WTC11 (cell line): ENCODE measurements around the gene DHX38. TPM values are rescaled to one million over a fixed set of nuclear protein-coding genes. Genes with fewer than 3 reads are reported as not detected.

Experiments used
- ATAC-seq: fragments of 200-7000 bp; cut with Tn5 transposase; 2 replicates; pipeline ENCODE4 v1.10.0; 2021; ENCODE audit warnings: mild to moderate bottlenecking, moderate library complexity
- CTCF ChIA-PET: fragments of 300-600 bp; sonication (Branson Sonifier 250); formaldehyde crosslinking; loops from one replicate; lab custom pipeline; 2021; ENCODE audit warnings: antibody characterized with exemption; lab: Charles Lee
- POLR2A ChIA-PET: fragments of 350-600 bp; sonication (Branson Sonifier 250); formaldehyde crosslinking; loops from one replicate; lab custom pipeline; 2021; ENCODE audit warnings: antibody characterized with exemption; lab: Charles Lee
- DNase-seq: peaks from one replicate; pipeline ENCODE4 v3.0.0; 2021; ENCODE audit warnings: low spot score
- H3K27ac Mint-ChIP-seq: 2 replicates; pipeline ENCODE4 v1.8.0; 2021; ENCODE audit warnings: mixed read lengths
- H3K27me3 Mint-ChIP-seq: 2 replicates; pipeline ENCODE4 v1.8.0; 2021; ENCODE audit warnings: low read depth, mild to moderate bottlenecking, moderate library complexity, mixed read lengths
- H3K36me3 Mint-ChIP-seq: 2 replicates; pipeline ENCODE4 v1.8.0; 2021; ENCODE audit warnings: mixed read lengths
- H3K4me1 Mint-ChIP-seq: 2 replicates; pipeline ENCODE4 v1.8.0; 2022; ENCODE audit warnings: mixed read lengths
- H3K4me3 Mint-ChIP-seq: 2 replicates; pipeline ENCODE4 v1.8.0; 2021; ENCODE audit warnings: mild to moderate bottlenecking, moderate library complexity, mixed read lengths
- H3K9me3 Mint-ChIP-seq: 2 replicates; pipeline ENCODE4 v1.8.0; 2021; ENCODE audit warnings: mixed read lengths
- CBFB ChIP-seq: sonication (generic); formaldehyde crosslinking; IDR thresholded peaks from 2 replicates; pipeline ENCODE4 v1.8.1; 2022; ENCODE audit warnings: mild to moderate bottlenecking, low read depth, missing genetic modification reagents
- ELF4 ChIP-seq: sonication (generic); formaldehyde crosslinking; IDR thresholded peaks from 2 replicates; pipeline ENCODE4 v1.8.1; 2022; ENCODE audit warnings: low read depth, mild to moderate bottlenecking, moderate library complexity, missing genetic modification reagents
- EMX1 ChIP-seq: fragments of 250-450 bp; sonication (Bioruptor Pico); IDR thresholded peaks from 2 replicates; pipeline ENCODE4 v1.8.0; 2021; ENCODE audit warnings: mild to moderate bottlenecking
- FOXJ3 ChIP-seq: sonication (generic); formaldehyde crosslinking; IDR thresholded peaks from 2 replicates; pipeline ENCODE4 v1.9.0; 2021; ENCODE audit warnings: missing genetic modification reagents, mild to moderate bottlenecking, borderline replicate concordance
- GABPB1 ChIP-seq: sonication (generic); formaldehyde crosslinking; IDR thresholded peaks from 2 replicates; pipeline ENCODE4 v1.8.1; 2023; ENCODE audit warnings: mild to moderate bottlenecking, missing genetic modification reagents
- MXD4 ChIP-seq: fragments of 250-450 bp; sonication (Bioruptor Pico); IDR thresholded peaks from 2 replicates; pipeline ENCODE4 v1.8.0; 2021; ENCODE audit warnings: mild to moderate bottlenecking, moderate library complexity, borderline replicate concordance
- NFATC4 ChIP-seq: fragments of 250-450 bp; sonication (Bioruptor Pico); IDR thresholded peaks from 2 replicates; pipeline ENCODE4 v1.9.0; 2021; ENCODE audit warnings: mild to moderate bottlenecking
- NFYB ChIP-seq: sonication (generic); formaldehyde crosslinking; conservative IDR thresholded peaks from 2 replicates; pipeline ENCODE4 v1.8.0; 2022; ENCODE audit warnings: low read depth, missing genetic modification reagents
- NR2C2 ChIP-seq: sonication (generic); formaldehyde crosslinking; IDR thresholded peaks from 2 replicates; pipeline ENCODE4 v1.8.0; 2022; ENCODE audit warnings: mild to moderate bottlenecking, missing genetic modification reagents
- SOX15 ChIP-seq: fragments of 250-450 bp; sonication (Bioruptor Pico); IDR thresholded peaks from 2 replicates; pipeline ENCODE4 v1.9.0; 2021; ENCODE audit warnings: mild to moderate bottlenecking
- TCF7 ChIP-seq: sonication (generic); formaldehyde crosslinking; IDR thresholded peaks from 2 replicates; pipeline ENCODE4 v1.8.0; 2022; ENCODE audit warnings: mild to moderate bottlenecking, low read depth, missing genetic modification reagents, moderate library complexity
- ZBTB21 ChIP-seq: sonication (generic); formaldehyde crosslinking; IDR thresholded peaks from 2 replicates; pipeline ENCODE4 v1.8.1; 2023; ENCODE audit warnings: mild to moderate bottlenecking, missing genetic modification reagents, borderline replicate concordance
- ZNF138 ChIP-seq: sonication (generic); formaldehyde crosslinking; conservative IDR thresholded peaks from 2 replicates; pipeline ENCODE4 v1.8.1; 2022; ENCODE audit warnings: mild to moderate bottlenecking, moderate library complexity, missing genetic modification reagents
- ZNF396 ChIP-seq: fragments of 250-450 bp; sonication (Bioruptor Pico); IDR thresholded peaks from 2 replicates; pipeline ENCODE4 v1.8.0; 2021; ENCODE audit warnings: mild to moderate bottlenecking, moderate library complexity, borderline replicate concordance
- total RNA-seq: library from RNA; stranded (reverse); gene quantifications from 3 replicates; pipeline ENCODE4 v1.2.3, GENCODE V29; 2021
- TF ChIP-seq, protein P1 (sequence below): sonication (generic); formaldehyde crosslinking; IDR thresholded peaks from 2 replicates; pipeline ENCODE4 v1.8.1; 2022; ENCODE audit warnings: mild to moderate bottlenecking, missing genetic modification reagents, moderate library complexity, borderline replicate concordance
- TF ChIP-seq, protein P2 (sequence below): sonication (generic); formaldehyde crosslinking; IDR thresholded peaks from 2 replicates; pipeline ENCODE4 v1.8.1; 2022; ENCODE audit warnings: low read depth, missing genetic modification reagents, borderline replicate concordance
- TF ChIP-seq, protein P3 (sequence below): sonication (generic); formaldehyde crosslinking; IDR thresholded peaks from 2 replicates; pipeline ENCODE4 v1.8.0; 2022; ENCODE audit warnings: mild to moderate bottlenecking, missing genetic modification reagents
- TF ChIP-seq, protein P4 (sequence below): fragments of 250-450 bp; sonication (Bioruptor Pico); IDR thresholded peaks from 2 replicates; pipeline ENCODE4 v1.8.0; 2021; ENCODE audit warnings: mild to moderate bottlenecking
- TF ChIP-seq, protein P5 (sequence below): sonication (generic); formaldehyde crosslinking; IDR thresholded peaks from 2 replicates; pipeline ENCODE4 v1.8.1; 2022; ENCODE audit warnings: low read depth, mild to moderate bottlenecking, moderate library complexity, missing genetic modification reagents, borderline replicate concordance

Gene DHX38
- total RNA-seq, 1 experiment from 2014 or later, result 91.7 TPM

DNA sequence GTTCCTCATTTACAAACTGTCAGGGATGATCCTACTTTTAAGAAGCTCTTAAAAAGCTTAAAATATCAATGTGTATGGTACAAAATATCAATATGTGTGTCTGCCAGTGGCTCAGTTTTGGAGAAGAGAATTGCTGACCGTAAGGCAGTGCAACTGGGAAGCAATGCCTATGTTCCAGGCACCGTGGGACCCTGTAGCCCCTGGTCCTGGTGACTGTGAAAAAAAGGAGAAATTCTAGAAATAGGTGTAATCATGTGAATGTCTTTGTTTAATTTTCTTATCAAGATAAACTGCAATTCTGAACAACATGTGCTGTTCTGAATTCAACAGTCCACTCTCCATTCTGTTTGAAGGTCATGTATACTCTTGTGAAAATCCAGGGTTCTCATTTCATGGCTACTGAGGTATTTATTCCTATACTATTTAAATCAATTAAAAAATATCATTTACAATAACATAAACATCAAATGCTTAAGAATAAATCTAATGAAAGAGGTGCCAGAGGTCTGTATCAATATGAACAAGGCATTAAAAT lies 48.8 kb upstream of the DHX38 start:
- Mint-ChIP-seq H3K9me3 (peaks cover 13% of the 10 kb centered on the region), H3K4me1 (no peaks in the 10 kb centered on the region), H3K27ac (no peak overlapping the region), H3K27me3 (peaks cover 7% of the 10 kb centered on the region), H3K36me3 (no peaks in the 10 kb centered on the region), H3K4me3 (no peak overlapping the region)
- ChIA-PET POLR2A (no interaction called here), CTCF (no interaction called here)
- TF ChIP-seq, protein P1, sequence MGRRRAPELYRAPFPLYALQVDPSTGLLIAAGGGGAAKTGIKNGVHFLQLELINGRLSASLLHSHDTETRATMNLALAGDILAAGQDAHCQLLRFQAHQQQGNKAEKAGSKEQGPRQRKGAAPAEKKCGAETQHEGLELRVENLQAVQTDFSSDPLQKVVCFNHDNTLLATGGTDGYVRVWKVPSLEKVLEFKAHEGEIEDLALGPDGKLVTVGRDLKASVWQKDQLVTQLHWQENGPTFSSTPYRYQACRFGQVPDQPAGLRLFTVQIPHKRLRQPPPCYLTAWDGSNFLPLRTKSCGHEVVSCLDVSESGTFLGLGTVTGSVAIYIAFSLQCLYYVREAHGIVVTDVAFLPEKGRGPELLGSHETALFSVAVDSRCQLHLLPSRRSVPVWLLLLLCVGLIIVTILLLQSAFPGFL (CRISPR knock-in tag), result no peak
- TF ChIP-seq, protein P2, sequence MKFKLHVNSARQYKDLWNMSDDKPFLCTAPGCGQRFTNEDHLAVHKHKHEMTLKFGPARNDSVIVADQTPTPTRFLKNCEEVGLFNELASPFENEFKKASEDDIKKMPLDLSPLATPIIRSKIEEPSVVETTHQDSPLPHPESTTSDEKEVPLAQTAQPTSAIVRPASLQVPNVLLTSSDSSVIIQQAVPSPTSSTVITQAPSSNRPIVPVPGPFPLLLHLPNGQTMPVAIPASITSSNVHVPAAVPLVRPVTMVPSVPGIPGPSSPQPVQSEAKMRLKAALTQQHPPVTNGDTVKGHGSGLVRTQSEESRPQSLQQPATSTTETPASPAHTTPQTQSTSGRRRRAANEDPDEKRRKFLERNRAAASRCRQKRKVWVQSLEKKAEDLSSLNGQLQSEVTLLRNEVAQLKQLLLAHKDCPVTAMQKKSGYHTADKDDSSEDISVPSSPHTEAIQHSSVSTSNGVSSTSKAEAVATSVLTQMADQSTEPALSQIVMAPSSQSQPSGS (CRISPR knock-in tag), result no peak
- TF ChIP-seq, protein P3, sequence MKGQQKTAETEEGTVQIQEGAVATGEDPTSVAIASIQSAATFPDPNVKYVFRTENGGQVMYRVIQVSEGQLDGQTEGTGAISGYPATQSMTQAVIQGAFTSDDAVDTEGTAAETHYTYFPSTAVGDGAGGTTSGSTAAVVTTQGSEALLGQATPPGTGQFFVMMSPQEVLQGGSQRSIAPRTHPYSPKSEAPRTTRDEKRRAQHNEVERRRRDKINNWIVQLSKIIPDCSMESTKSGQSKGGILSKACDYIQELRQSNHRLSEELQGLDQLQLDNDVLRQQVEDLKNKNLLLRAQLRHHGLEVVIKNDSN (CRISPR knock-in tag), result no peak
- TF ChIP-seq, protein P4, sequence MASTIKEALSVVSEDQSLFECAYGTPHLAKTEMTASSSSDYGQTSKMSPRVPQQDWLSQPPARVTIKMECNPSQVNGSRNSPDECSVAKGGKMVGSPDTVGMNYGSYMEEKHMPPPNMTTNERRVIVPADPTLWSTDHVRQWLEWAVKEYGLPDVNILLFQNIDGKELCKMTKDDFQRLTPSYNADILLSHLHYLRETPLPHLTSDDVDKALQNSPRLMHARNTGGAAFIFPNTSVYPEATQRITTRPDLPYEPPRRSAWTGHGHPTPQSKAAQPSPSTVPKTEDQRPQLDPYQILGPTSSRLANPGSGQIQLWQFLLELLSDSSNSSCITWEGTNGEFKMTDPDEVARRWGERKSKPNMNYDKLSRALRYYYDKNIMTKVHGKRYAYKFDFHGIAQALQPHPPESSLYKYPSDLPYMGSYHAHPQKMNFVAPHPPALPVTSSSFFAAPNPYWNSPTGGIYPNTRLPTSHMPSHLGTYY (CRISPR knock-in tag), result no peak
- TF ChIP-seq MXD4 (CRISPR knock-in tag), result no peak
- no peak for TF ChIP-seq TCF7 (CRISPR knock-in tag)
- TF ChIP-seq NFATC4, result no peak
- no peak for TF ChIP-seq NR2C2 (CRISPR knock-in tag)
- no peak for TF ChIP-seq ZNF138
- TF ChIP-seq FOXJ3 (CRISPR knock-in tag), result no peak
- ATAC-seq (no peak), DNase-seq (no peak)

DNA sequence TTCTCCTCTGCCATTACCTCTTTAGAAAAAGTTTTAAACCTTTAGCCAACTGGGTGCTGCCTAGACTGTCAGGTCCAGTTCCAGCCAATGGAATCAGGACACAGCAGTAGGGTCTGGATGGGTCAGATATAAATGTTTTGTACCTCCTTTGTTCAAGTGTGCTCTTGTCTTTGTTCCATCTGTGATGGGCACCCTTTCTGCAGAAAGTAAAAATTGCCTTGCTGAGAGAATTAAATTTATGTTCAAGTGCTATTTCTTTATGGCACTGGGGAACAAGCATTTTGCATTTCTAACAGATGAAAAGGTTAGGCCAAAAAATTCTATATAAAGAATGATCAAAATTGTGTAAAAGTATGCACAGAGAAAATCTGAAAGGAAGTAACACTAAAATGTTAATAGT lies 44.5 kb upstream of the DHX38 start:
- peaks cover 16% of the 10 kb centered on the region for H3K27me3 Mint-ChIP-seq
- TF ChIP-seq SOX15 (CRISPR knock-in tag), result no peak
- TF ChIP-seq CBFB, result no peak
- no peak for TF ChIP-seq EMX1
- no peak for TF ChIP-seq ZBTB21
- H3K4me3 Mint-ChIP-seq, result no peak overlapping the region
- H3K36me3 Mint-ChIP-seq, result no peaks in the 10 kb centered on the region
- ChIA-PET CTCF (no interaction called here), POLR2A (no interaction called here)
- ATAC-seq, result no peak
- no peaks in the 10 kb centered on the region for H3K4me1 Mint-ChIP-seq
- H3K9me3 Mint-ChIP-seq, result peaks cover 12% of the 10 kb centered on the region
- H3K27ac Mint-ChIP-seq, result no peak overlapping the region
- no peak for DNase-seq

DNA sequence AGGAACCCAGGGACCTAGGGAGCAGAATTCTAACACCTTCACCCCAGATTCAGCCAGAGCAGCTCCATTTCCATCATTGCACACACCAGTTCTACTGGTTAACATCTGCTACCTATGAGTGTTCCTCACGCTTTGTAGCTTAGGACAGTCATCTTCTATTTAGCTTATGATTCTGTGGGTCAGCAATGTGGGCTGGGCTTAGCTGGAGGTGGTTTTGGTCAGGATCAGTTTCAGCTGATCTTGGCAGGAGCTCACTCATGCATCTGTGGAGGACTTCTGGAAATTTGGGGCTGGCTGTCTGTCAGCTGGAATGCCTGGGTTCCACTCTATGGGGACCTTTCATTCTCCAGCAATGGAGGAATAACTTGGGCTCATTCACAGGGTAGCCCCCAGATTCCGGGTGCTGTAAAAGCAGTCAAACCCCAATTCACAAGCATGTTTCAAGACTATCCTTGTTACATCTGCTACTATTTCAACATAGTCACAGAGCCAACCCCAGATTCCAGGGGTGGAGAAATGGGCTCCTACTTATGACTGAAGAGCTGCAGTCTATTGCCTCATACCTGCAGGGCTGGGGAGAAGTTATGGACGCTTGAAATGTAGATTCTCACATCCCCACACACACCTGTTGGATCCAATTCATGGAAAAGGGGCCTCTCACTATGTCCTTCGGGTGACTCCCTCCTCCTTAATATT lies 42.7 kb upstream of the DHX38 start:
- no peak for ATAC-seq
- TF ChIP-seq ELF4 (CRISPR knock-in tag), result no peak
- no peak for TF ChIP-seq NFATC4
- TF ChIP-seq FOXJ3 (CRISPR knock-in tag), result no peak
- TF ChIP-seq SOX15 (CRISPR knock-in tag), result no peak
- no peak for TF ChIP-seq EMX1
- no peak for TF ChIP-seq TCF7 (CRISPR knock-in tag)
- TF ChIP-seq, protein P5, sequence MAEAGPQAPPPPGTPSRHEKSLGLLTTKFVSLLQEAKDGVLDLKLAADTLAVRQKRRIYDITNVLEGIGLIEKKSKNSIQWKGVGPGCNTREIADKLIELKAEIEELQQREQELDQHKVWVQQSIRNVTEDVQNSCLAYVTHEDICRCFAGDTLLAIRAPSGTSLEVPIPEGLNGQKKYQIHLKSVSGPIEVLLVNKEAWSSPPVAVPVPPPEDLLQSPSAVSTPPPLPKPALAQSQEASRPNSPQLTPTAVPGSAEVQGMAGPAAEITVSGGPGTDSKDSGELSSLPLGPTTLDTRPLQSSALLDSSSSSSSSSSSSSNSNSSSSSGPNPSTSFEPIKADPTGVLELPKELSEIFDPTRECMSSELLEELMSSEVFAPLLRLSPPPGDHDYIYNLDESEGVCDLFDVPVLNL (CRISPR knock-in tag), result no peak
- TF ChIP-seq NR2C2 (CRISPR knock-in tag), result no peak
- TF ChIP-seq GABPB1 (CRISPR knock-in tag), result no peak
- no peak for TF ChIP-seq ZNF396 (CRISPR knock-in tag)
- no peak for TF ChIP-seq NFYB (CRISPR knock-in tag)
- ChIA-PET CTCF (no interaction called here), POLR2A (no interaction called here)
- peaks cover 16% of the 10 kb centered on the region for H3K27me3 Mint-ChIP-seq
- H3K4me1 Mint-ChIP-seq, result no peaks in the 10 kb centered on the region
- no peak for DNase-seq
- no peak overlapping the region for H3K4me3 Mint-ChIP-seq
- H3K36me3 Mint-ChIP-seq, result no peaks in the 10 kb centered on the region
- H3K27ac Mint-ChIP-seq, result no peak overlapping the region
- H3K9me3 Mint-ChIP-seq, result peaks cover 12% of the 10 kb centered on the region
